HEK293T (cell line): Measurements from ENCODE around the gene OLA1.

Experiments used
- CTCF ChIA-PET: fragments of 350-600 bp; formaldehyde crosslinking; extraction: SDS; loops from one replicate; lab custom pipeline; 2021; ENCODE audit warnings: antibody characterized with exemption, inconsistent platforms; lab: Yijun Ruan, JAX
- POLR2A ChIA-PET: fragments of 350-600 bp; formaldehyde crosslinking; extraction: SDS; loops from one replicate; lab custom pipeline; 2020; ENCODE audit warnings: antibody characterized with exemption, inconsistent platforms; lab: Yijun Ruan, JAX
- DNase-seq: peaks from one replicate; pipeline ENCODE4 v3.0.0; 2012; ENCODE audit warnings: mixed read lengths; ENCODE audit errors: extremely low spot score
- ARNT ChIP-seq: fragments of 450-650 bp; IDR thresholded peaks from 2 replicates; pipeline ENCODE4 v1.6.1; 2017; ENCODE audit warnings: mild to moderate bottlenecking
- BHLHE40 ChIP-seq: fragments of 450-650 bp; IDR thresholded peaks from 2 replicates; pipeline ENCODE4 v1.6.1; 2016; ENCODE audit warnings: mild to moderate bottlenecking, moderate library complexity, borderline replicate concordance
- CTBP1 ChIP-seq: fragments of 450-650 bp; IDR thresholded peaks from 2 replicates; pipeline ENCODE4 v1.6.1; 2016; ENCODE audit warnings: borderline replicate concordance
- ELF4 ChIP-seq: fragments of 450-650 bp; IDR thresholded peaks from 2 replicates; pipeline ENCODE4 v1.6.1; 2017; ENCODE audit warnings: antibody characterized with exemption
- FOXA1 ChIP-seq: fragments of 450-650 bp; IDR thresholded peaks from 2 replicates; pipeline ENCODE4 v1.6.1; 2016; ENCODE audit warnings: mild to moderate bottlenecking
- FOXK2 ChIP-seq: fragments of 450-650 bp; IDR thresholded peaks from 2 replicates; pipeline ENCODE4 v1.6.1; 2016; ENCODE audit warnings: mild to moderate bottlenecking
- FOXM1 ChIP-seq: fragments of 450-650 bp; IDR thresholded peaks from 2 replicates; pipeline ENCODE4 v1.6.1; 2017; ENCODE audit warnings: mild to moderate bottlenecking, borderline replicate concordance
- HDGF ChIP-seq: fragments of 450-650 bp; IDR thresholded peaks from 2 replicates; pipeline ENCODE4 v1.6.1; 2017; ENCODE audit warnings: antibody characterized with exemption, borderline replicate concordance
- L3MBTL2 ChIP-seq: fragments of 450-650 bp; conservative IDR thresholded peaks from 2 replicates; pipeline ENCODE4 v1.6.1; 2016; ENCODE audit warnings: mild to moderate bottlenecking
- LEF1 ChIP-seq: fragments of 450-650 bp; IDR thresholded peaks from 2 replicates; pipeline ENCODE4 v1.6.1; 2017; ENCODE audit warnings: mild to moderate bottlenecking, borderline replicate concordance
- NFRKB ChIP-seq: fragments of 450-650 bp; IDR thresholded peaks from 2 replicates; pipeline ENCODE4 v1.6.1; 2016; ENCODE audit warnings: mild to moderate bottlenecking, moderate library complexity
- SP1 ChIP-seq: fragments of 450-650 bp; IDR thresholded peaks from 2 replicates; pipeline ENCODE4 v1.6.1; 2017
- SUZ12 ChIP-seq: fragments of 450-650 bp; IDR thresholded peaks from 2 replicates; pipeline ENCODE4 v1.6.1; 2016; ENCODE audit warnings: mild to moderate bottlenecking
- TARDBP ChIP-seq: fragments of 450-650 bp; IDR thresholded peaks from 2 replicates; pipeline ENCODE4 v1.6.1; 2016
- ZNF384 ChIP-seq: fragments of 450-650 bp; IDR thresholded peaks from 2 replicates; pipeline ENCODE4 v1.6.1; 2016
- TF ChIP-seq, protein P1 (sequence below): fragments of 450-650 bp; IDR thresholded peaks from 2 replicates; pipeline ENCODE4 v1.6.1; 2016

OLA1 gene

DNA sequence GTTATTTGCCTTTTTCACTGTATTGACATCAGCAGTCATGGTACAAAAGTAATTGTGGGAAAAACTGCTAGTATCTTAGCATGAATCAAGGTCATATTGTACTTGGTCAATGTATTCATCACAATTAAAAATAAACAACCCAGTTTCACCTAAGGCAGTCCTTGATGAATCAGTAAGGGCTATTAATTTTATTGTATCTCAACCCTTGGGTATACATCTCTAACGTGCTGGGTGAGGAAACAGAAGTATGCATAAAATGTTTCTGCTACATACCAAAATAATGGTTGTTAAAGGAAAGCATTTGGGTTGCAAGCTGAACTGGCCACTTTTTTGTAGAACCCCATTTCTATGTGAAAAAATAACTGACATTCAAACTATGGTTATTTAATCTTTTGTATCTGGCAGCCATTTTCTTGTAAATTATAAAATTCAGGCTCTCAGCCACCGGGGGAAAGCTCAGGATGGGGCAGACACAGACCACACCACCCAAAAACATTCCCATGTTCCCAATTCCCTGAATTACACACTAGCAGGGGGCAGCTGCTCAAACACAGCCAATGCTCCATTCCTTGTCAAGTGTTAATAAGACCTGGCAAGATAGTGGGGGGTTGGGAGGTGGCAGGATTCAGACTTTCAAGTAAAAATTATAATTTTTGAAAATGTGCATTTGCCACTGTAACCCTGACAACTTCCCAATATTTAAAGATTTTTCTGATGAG lies 49.3 kb downstream of the OLA1 start:
- ChIA-PET CTCF (interaction anchor here (0.6 kb wide), 1 partner anchor 13 kb away, joined by 6 read pairs; no protein-coding TSS in a partner anchor), POLR2A (no interaction called here)
- TF ChIP-seq HDGF, result no peak
- TF ChIP-seq ELF4, result no peak
- TF ChIP-seq SUZ12, result no peak
- TF ChIP-seq, protein P1, sequence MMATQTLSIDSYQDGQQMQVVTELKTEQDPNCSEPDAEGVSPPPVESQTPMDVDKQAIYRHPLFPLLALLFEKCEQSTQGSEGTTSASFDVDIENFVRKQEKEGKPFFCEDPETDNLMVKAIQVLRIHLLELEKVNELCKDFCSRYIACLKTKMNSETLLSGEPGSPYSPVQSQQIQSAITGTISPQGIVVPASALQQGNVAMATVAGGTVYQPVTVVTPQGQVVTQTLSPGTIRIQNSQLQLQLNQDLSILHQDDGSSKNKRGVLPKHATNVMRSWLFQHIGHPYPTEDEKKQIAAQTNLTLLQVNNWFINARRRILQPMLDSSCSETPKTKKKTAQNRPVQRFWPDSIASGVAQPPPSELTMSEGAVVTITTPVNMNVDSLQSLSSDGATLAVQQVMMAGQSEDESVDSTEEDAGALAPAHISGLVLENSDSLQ, result no peak
- TF ChIP-seq CTBP1, result no peak
- no peak for TF ChIP-seq ARNT
- TF ChIP-seq SP1, result no peak
- TF ChIP-seq BHLHE40, result no peak
- TF ChIP-seq FOXK2, result no peak
- TF ChIP-seq L3MBTL2, result no peak
- TF ChIP-seq ZNF384, result no peak
- no peak for TF ChIP-seq FOXM1
- no peak for TF ChIP-seq LEF1
- TF ChIP-seq NFRKB, result no peak
- TF ChIP-seq TARDBP, result no peak
- no peak for DNase-seq

DNA sequence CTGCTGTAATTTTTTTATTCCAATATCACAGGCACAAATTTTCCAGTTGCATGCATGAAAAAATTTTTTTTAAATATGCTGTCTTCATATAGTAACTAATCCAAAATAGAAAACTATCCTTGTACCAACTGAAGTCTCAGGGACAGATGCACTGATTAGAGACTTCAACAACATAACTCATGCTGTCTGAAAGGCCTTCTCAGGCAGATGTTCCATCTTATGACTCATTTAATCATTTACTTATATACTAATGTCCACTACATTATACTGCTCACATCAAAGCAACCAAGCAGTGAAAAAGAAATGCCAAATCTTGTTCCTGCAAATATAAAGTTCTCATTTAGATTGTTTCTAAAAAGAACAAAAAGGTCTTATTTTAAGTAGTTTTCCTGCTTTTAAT lies 53.1 kb downstream of the OLA1 start:
- no peak for DNase-seq
- ChIA-PET POLR2A (no interaction called here), CTCF (no interaction called here)
- TF ChIP-seq HDGF (no peak), ELF4 (no peak), ARNT (no peak)

DNA sequence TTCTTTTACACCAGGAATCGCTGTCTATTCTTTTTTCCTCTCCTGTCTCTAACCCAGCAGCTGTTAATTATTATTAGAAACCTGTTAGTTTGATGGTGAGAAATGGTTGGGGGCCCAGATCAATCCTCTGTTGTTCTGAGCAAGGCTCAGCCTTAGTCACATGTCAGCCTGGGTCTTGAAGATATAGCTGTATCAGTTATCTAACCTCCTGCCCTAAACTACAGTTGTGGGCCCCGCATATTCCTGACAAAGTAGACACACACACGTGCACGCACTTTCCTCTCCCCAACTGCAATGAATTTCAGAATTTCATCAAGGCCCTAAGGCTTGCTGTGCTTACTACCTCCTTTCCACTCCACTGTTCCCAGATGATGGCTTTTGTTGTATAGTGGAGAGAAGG lies 54.6 kb downstream of the OLA1 start:
- DNase-seq, result no peak
- ChIA-PET POLR2A (no interaction called here), CTCF (no interaction called here)
- TF ChIP-seq ARNT (no peak), FOXM1 (no peak), ELF4 (no peak), HDGF (no peak), BHLHE40 (no peak), ZNF384 (no peak), FOXK2 (no peak)

DNA sequence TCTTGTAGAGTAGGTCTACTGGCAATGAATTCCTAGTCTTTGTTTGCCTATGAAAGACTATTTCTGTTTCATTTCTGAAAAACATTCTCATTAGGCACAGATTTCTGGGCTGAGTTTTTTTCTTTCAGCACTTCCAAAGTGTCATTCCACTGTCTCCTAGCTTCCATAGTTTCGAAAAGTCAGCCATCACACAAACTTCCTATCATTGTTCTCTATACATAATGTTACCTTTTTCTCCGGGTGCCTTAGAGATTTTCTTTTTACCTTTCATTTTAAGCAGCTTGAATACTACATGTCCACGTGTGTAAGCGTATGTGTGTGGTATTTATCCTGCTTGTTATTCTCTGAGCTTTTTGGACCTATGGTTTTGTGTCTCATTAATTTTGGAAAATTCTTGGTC lies 55.7 kb downstream of the OLA1 start:
- CTCF ChIA-PET, result no interaction called here
- POLR2A ChIA-PET, result no interaction called here
- no peak for TF ChIP-seq BHLHE40
- TF ChIP-seq, protein P1, result no peak
- TF ChIP-seq FOXM1, result no peak
- no peak for TF ChIP-seq NFRKB
- no peak for TF ChIP-seq CTBP1
- no peak for TF ChIP-seq LEF1
- no peak for TF ChIP-seq ARNT
- no peak for TF ChIP-seq ELF4
- DNase-seq, result no peak

DNA sequence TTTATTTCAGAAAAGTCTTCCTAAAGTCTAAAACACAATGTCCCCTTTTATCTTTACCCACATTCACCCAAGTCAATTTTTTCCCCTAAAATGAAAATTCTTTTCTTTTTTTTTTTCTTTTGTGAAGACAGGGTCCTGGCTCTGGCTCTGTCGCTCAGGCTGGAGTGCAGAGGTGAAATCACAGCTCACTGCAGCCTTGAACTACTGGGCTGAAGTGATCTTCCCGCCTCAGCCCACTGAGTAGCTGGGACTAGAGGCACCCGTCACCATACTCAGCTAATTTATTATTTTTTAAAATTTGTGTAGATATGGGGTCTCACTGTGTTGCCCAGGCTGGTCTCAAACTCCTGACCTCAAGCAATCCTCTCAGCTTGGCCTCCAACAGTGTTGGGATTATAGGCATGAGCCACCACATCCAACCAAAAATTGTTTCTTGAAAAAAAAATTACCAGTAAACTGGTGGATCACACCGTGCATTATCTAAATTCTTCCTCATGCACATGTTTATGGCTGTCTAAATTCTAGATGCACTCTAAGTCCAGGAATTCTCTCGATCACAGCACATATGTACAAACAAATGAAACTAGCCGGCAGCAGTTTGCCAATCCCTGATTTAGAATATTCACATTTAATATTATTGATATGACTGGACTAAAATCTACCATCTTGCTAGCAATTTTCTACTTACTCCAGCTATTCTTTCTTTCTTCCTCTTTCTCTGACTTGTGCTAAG lies 56.8 kb downstream of the OLA1 start:
- no peak for TF ChIP-seq TARDBP
- no peak for TF ChIP-seq L3MBTL2
- no peak for TF ChIP-seq ARNT
- TF ChIP-seq FOXA1, result no peak
- no peak for TF ChIP-seq ZNF384
- TF ChIP-seq FOXM1, result no peak
- no peak for TF ChIP-seq SUZ12
- TF ChIP-seq SP1, result no peak
- TF ChIP-seq CTBP1, result no peak
- no peak for TF ChIP-seq NFRKB
- no peak for TF ChIP-seq LEF1
- TF ChIP-seq FOXK2, result no peak
- ChIA-PET CTCF (no interaction called here), POLR2A (no interaction called here)
- DNase-seq, result no peak

DNA sequence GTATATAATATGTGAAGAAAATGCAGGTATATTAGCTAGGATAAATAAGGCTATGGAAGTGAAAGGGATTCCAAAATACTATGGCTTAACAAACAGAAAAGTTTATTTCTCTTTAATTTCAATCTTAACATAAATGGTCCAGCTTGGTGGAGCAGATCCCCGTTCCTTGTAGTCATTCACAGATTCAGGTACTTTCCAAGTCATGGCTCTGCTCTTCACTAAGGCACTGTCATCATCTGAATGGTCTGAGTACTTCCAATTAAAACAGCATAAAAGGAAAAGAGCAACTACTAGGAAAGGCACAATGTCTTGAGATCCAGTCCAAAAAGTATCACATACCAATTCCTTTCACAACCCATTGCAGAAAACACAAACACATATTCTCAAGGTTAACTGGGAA lies 63.4 kb downstream of the OLA1 start:
- POLR2A ChIA-PET, result no interaction called here
- CTCF ChIA-PET, result no interaction called here
- DNase-seq, result no peak
- TF ChIP-seq FOXA1, result no peak
- no peak for TF ChIP-seq ARNT
- no peak for TF ChIP-seq SP1
- TF ChIP-seq FOXM1, result no peak
- TF ChIP-seq NFRKB, result no peak

DNA sequence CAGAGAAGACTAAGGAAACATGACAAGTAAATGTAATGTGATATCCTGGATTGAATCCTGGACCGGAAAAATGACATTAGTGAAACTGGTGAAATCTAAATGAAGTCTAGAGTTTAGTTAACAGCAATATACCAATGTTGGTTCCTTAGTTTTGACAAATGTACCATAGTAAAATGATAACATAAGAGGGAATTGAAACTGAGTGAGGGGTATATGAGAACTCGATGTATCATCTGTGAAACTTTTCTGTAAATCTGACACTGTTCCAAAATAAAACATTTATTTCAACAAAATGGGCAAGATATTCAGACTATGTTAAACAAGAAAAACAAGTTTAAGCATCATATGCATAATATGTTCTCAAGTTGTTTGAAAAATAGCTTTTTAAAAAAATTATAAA lies 63.8 kb downstream of the OLA1 start:
- ChIA-PET POLR2A (no interaction called here), CTCF (no interaction called here)
- no peak for TF ChIP-seq ARNT
- TF ChIP-seq ELF4, result no peak
- no peak for TF ChIP-seq FOXK2
- TF ChIP-seq, protein P1, result no peak
- no peak for TF ChIP-seq SUZ12
- TF ChIP-seq FOXM1, result no peak
- TF ChIP-seq ZNF384, result no peak
- no peak for TF ChIP-seq NFRKB
- no peak for TF ChIP-seq LEF1
- no peak for TF ChIP-seq TARDBP
- no peak for TF ChIP-seq FOXA1
- no peak for TF ChIP-seq BHLHE40
- TF ChIP-seq HDGF, result no peak
- no peak for TF ChIP-seq CTBP1
- TF ChIP-seq SP1, result no peak
- no peak for TF ChIP-seq L3MBTL2

More for the DNA sequence above, 63.8 kb downstream of the OLA1 start:
- DNase-seq, result no peak
